Hepatocyte (in vitro differentiated cells): ENCODE results near the gene HOXB6.

Experiments used
- EZH2 ChIP-seq: fragments of 200-600 bp; sonication (generic); IDR thresholded peaks from 2 replicates; pipeline ENCODE4 v1.6.1; 2016; ENCODE audit warnings: antibody characterized with exemption, mild to moderate bottlenecking, borderline replicate concordance
- TF ChIP-seq, protein P1 (sequence below): fragments of 200-600 bp; sonication (generic); IDR thresholded peaks from 2 replicates; pipeline ENCODE4 v1.5.1; 2016; ENCODE audit warnings: antibody characterized with exemption, mild to moderate bottlenecking; ENCODE audit not compliant: poor library complexity

GRCh38 chr17:48582750-48583069 is 22.1 kb downstream of the HOXB6 start:
- TF ChIP-seq, protein P1, sequence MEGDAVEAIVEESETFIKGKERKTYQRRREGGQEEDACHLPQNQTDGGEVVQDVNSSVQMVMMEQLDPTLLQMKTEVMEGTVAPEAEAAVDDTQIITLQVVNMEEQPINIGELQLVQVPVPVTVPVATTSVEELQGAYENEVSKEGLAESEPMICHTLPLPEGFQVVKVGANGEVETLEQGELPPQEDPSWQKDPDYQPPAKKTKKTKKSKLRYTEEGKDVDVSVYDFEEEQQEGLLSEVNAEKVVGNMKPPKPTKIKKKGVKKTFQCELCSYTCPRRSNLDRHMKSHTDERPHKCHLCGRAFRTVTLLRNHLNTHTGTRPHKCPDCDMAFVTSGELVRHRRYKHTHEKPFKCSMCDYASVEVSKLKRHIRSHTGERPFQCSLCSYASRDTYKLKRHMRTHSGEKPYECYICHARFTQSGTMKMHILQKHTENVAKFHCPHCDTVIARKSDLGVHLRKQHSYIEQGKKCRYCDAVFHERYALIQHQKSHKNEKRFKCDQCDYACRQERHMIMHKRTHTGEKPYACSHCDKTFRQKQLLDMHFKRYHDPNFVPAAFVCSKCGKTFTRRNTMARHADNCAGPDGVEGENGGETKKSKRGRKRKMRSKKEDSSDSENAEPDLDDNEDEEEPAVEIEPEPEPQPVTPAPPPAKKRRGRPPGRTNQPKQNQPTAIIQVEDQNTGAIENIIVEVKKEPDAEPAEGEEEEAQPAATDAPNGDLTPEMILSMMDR, result no peak
- no peak for TF ChIP-seq EZH2
